Neural cell (in vitro differentiated cells): ENCODE measurements around the gene ZSCAN16.

ENCODE experiments used
- EP300 ChIP-seq: fragments of 450-650 bp; conservative IDR thresholded peaks from 2 replicates; pipeline ENCODE4 v1.6.1; 2014; ENCODE audit warnings: antibody characterized with exemption, mild to moderate bottlenecking, moderate library complexity; ENCODE audit not compliant: poor library complexity, severe bottlenecking
- POLR2AphosphoS5 ChIP-seq: IDR thresholded peaks from 2 replicates; pipeline ENCODE4 v1.6.1; 2012
- SMC3 ChIP-seq: fragments of 450-650 bp; conservative IDR thresholded peaks from 2 replicates; pipeline ENCODE4 v1.6.1; 2014; ENCODE audit warnings: antibody characterized with exemption, mild to moderate bottlenecking, moderate library complexity; ENCODE audit not compliant: poor library complexity
- TF ChIP-seq, protein P1 (sequence below): IDR thresholded peaks from 2 replicates; pipeline ENCODE4 v1.6.1; 2012; ENCODE audit warnings: borderline replicate concordance
- TF ChIP-seq, protein P2 (sequence below): fragments of 450-650 bp; IDR thresholded peaks from 2 replicates; pipeline ENCODE4 v1.5.1; 2014; ENCODE audit warnings: antibody characterized with exemption, mild to moderate bottlenecking, moderate library complexity; ENCODE audit not compliant: poor library complexity, severe bottlenecking

DNA sequence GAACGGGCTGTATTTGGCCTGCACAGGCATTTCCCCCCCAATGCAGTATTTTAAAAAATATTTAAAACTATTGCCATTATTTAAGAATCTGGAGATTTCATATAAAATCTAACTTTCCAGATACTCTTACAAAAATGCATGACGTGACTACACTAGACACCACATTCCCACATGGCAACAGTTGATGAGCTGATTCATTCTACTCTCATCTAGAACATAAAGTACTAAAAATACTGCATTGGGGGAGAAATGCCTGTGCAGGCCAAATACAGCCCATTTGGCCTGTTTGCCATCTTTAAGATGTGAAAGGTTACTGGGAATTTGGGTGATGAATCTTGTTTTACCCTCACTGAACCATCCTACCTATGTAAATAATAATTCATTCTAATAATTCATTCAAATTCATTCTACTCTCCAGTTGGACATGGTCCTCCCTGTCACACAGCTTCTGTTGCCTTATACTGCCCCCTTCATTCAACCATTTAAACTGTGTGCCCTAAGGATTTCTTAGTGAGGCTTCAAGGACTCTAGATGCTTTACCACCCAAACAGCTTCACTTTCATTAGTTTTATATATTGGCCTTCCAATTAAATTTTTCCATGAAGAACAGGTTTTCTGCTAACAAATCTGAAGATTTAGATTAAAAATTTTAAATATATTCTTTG is 6.9 kb upstream of the ZSCAN16 start:
- TF ChIP-seq POLR2AphosphoS5 = no peak
- TF ChIP-seq, protein P1, sequence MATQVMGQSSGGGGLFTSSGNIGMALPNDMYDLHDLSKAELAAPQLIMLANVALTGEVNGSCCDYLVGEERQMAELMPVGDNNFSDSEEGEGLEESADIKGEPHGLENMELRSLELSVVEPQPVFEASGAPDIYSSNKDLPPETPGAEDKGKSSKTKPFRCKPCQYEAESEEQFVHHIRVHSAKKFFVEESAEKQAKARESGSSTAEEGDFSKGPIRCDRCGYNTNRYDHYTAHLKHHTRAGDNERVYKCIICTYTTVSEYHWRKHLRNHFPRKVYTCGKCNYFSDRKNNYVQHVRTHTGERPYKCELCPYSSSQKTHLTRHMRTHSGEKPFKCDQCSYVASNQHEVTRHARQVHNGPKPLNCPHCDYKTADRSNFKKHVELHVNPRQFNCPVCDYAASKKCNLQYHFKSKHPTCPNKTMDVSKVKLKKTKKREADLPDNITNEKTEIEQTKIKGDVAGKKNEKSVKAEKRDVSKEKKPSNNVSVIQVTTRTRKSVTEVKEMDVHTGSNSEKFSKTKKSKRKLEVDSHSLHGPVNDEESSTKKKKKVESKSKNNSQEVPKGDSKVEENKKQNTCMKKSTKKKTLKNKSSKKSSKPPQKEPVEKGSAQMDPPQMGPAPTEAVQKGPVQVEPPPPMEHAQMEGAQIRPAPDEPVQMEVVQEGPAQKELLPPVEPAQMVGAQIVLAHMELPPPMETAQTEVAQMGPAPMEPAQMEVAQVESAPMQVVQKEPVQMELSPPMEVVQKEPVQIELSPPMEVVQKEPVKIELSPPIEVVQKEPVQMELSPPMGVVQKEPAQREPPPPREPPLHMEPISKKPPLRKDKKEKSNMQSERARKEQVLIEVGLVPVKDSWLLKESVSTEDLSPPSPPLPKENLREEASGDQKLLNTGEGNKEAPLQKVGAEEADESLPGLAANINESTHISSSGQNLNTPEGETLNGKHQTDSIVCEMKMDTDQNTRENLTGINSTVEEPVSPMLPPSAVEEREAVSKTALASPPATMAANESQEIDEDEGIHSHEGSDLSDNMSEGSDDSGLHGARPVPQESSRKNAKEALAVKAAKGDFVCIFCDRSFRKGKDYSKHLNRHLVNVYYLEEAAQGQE = no peak
- TF ChIP-seq, protein P2, sequence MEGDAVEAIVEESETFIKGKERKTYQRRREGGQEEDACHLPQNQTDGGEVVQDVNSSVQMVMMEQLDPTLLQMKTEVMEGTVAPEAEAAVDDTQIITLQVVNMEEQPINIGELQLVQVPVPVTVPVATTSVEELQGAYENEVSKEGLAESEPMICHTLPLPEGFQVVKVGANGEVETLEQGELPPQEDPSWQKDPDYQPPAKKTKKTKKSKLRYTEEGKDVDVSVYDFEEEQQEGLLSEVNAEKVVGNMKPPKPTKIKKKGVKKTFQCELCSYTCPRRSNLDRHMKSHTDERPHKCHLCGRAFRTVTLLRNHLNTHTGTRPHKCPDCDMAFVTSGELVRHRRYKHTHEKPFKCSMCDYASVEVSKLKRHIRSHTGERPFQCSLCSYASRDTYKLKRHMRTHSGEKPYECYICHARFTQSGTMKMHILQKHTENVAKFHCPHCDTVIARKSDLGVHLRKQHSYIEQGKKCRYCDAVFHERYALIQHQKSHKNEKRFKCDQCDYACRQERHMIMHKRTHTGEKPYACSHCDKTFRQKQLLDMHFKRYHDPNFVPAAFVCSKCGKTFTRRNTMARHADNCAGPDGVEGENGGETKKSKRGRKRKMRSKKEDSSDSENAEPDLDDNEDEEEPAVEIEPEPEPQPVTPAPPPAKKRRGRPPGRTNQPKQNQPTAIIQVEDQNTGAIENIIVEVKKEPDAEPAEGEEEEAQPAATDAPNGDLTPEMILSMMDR = no peak
- no peak for TF ChIP-seq SMC3
- TF ChIP-seq EP300 = no peak
